Prostate gland (tissue), 2 donors: ENCODE results near the gene SCGN. TPM values are rescaled to one million over a fixed set of nuclear protein-coding genes. Genes with fewer than 3 reads are reported as not detected.

Experiments
- DNase-seq: peaks from one replicate; pipeline ENCODE4 v3.0.0-alpha.2; 2019; ENCODE audit warnings: low spot score
- H3K27ac ChIP-seq, 2 donors: fragments of 200-600 bp; sonication (generic); 2 replicates each; pipeline ENCODE4 v1.5.1; 2017 to 2019
- H3K27me3 ChIP-seq: fragments of 200-600 bp; sonication (generic); replicated peaks from 2 replicates; pipeline ENCODE4 v1.5.1; 2019; ENCODE audit not compliant: insufficient read depth
- H3K36me3 ChIP-seq, 2 donors: fragments of 200-600 bp; sonication (generic); 1 replicate in 1 of 2; 2 replicates in 1 of 2; pipeline versions ENCODE4 v1.5.1 to v1.8.1; 2017 to 2019
- H3K4me1 ChIP-seq: fragments of 200-600 bp; sonication (generic); replicated peaks from 2 replicates; pipeline ENCODE4 v1.5.1; 2019
- H3K4me3 ChIP-seq, 2 donors: fragments of 200-600 bp; sonication (generic); 2 replicates each; pipeline ENCODE4 v1.5.1; 2017 to 2019
- H3K9me3 ChIP-seq: fragments of 200-600 bp; sonication (generic); 2 replicates; pipeline ENCODE4 v1.5.1; 2017
- CTCF ChIP-seq, 4 experiments: fragments of 200-600 bp in 2 of 4; fragments of 450-650 bp in 2 of 4; sonication (generic) in 2 of 4; IDR thresholded peaks; 1 replicate in 3 of 4; 2 replicates in 1 of 4; pipeline ENCODE4 v1.5.1; 2016 to 2019; ENCODE audit warnings: antibody characterized with exemption in 4 of 4, mild to moderate bottlenecking in 2 of 4, moderate library complexity in 2 of 4
- POLR2A ChIP-seq: fragments of 450-650 bp; IDR thresholded peaks from one replicate; pipeline ENCODE4 v1.6.1; 2016; ENCODE audit warnings: antibody characterized with exemption, mild to moderate bottlenecking
- POLR2AphosphoS5 ChIP-seq: sonication (generic); formaldehyde crosslinking; IDR thresholded peaks from one replicate; pipeline ENCODE4 v1.6.1; 2017; ENCODE audit warnings: antibody characterized with exemption
- WGBS: methylation state at CpG from one replicate; pipeline ENCODE4 v1.1.5; 2018; 5-methylcytosine and 5-hydroxymethylcytosine counted together
- intact Hi-C: fragments of 100-400 bp; cut with DNase I; formaldehyde crosslinking; loops from one replicate; pipeline ENCODE4 v1.14.2; 2022
- total RNA-seq, 2 donors: library from RNA; depleted of rRNA; stranded (reverse); fragments of >200 nt; gene quantifications; one replicate each; pipeline ENCODE4 v1.1.0, GENCODE V29; 2016

The SCGN gene
- total RNA-seq, 2 donors from 2014 or later, result 2.6 TPM; not detected in 1

DNA sequence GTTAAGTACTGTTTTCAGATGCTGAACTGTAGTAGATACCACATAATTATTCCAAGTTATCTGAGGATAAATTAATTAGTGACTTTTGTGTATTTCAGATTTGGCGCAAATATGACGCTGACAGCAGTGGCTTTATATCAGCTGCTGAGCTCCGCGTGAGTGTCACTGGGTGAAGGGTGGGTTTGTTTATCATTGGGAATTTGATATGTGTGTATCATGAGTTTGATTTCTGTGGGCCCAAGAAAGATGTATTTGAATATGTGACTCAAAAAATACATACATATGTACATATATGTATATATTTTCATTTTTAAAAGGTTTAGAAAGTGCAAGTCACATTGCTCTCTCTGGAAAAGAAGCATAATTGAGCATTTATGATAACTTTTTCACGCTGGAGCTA is 17.4 kb downstream of the SCGN start:
- H3K27me3 ChIP-seq, result no peaks in the 10 kb centered on the region
- no peak for DNase-seq
- WGBS, result 76% methylated on average over 5 of the region's 5 CpGs
- H3K9me3 ChIP-seq, result no peaks in the 10 kb centered on the region
- intact Hi-C loops, result no loop called here
- TF ChIP-seq CTCF (IDR thresholded peaks at IDR 0.05) (no peak), POLR2A (no peak), POLR2AphosphoS5 (no peak)
- H3K4me3 ChIP-seq, result no peak overlapping the region
- H3K27ac ChIP-seq, result no peak overlapping the region
- no peaks in the 10 kb centered on the region for H3K4me1 ChIP-seq
- no peaks in the 10 kb centered on the region for H3K36me3 ChIP-seq

GRCh38 chr6:25670208-25670607 is 18.2 kb downstream of the SCGN start:
- DNase-seq, result no peak
- H3K27me3 ChIP-seq, result no peaks in the 10 kb centered on the region
- TF ChIP-seq POLR2A (no peak), CTCF (IDR thresholded peaks at IDR 0.05) (no peak), POLR2AphosphoS5 (no peak)

GRCh38 chr6:25670793-25671513 is 18.9 kb downstream of the SCGN start:
- Histone ChIP-seq H3K36me3 (no peaks in the 10 kb centered on the region), H3K27ac (no peak overlapping the region), H3K27me3 (no peaks in the 10 kb centered on the region), H3K4me3 (no peak overlapping the region), H3K4me1 (no peaks in the 10 kb centered on the region), H3K9me3 (no peaks in the 10 kb centered on the region)
- 54% methylated on average over 7 of the region's 7 CpGs for WGBS
- no peak for TF ChIP-seq POLR2AphosphoS5
- no peak for TF ChIP-seq POLR2A
- TF ChIP-seq CTCF (IDR thresholded peaks at IDR 0.05), result no peak
- intact Hi-C loops, result no loop called here
- no peak for DNase-seq

More at GRCh38 chr6:25670208-25670607, 18.2 kb downstream of the SCGN start:
- Histone ChIP-seq H3K36me3 (no peaks in the 10 kb centered on the region), H3K27ac (no peak overlapping the region), H3K4me3 (no peak overlapping the region), H3K9me3 (no peaks in the 10 kb centered on the region), H3K4me1 (no peaks in the 10 kb centered on the region)
- WGBS, result 51% methylated on average over 1 of the region's 1 CpG
- intact Hi-C loops, result no loop called here

DNA sequence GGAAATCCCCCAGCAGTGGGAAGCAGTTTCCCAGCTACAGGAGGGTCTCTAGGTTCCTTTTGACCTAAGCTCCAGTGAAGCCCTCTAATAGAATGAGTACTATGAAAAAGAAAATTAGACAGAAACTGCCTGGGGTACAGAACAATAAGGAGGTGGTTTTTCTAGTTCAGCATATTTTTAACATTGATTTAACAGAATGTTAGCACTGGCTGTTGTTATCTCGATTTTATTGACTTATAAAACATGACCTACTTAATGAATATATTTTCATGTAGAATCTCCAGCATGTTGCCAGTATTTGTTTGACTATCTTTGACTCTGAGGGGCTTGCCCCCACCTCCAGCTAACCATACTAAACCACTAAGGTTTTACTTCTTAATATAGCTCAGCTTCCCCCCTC is 19.6 kb downstream of the SCGN start:
- no peak overlapping the region for H3K27ac ChIP-seq
- DNase-seq, result no peak
- H3K9me3 ChIP-seq, result no peaks in the 10 kb centered on the region
- no peaks in the 10 kb centered on the region for H3K4me1 ChIP-seq
- intact Hi-C loops, result no loop called here
- TF ChIP-seq POLR2AphosphoS5 (no peak), POLR2A (no peak), CTCF (IDR thresholded peaks at IDR 0.05) (no peak)
- no peak overlapping the region for H3K4me3 ChIP-seq
- H3K36me3 ChIP-seq, result no peaks in the 10 kb centered on the region
- H3K27me3 ChIP-seq, result no peaks in the 10 kb centered on the region
- WGBS, result 9% methylated on average over 1 of the region's 1 CpG

DNA sequence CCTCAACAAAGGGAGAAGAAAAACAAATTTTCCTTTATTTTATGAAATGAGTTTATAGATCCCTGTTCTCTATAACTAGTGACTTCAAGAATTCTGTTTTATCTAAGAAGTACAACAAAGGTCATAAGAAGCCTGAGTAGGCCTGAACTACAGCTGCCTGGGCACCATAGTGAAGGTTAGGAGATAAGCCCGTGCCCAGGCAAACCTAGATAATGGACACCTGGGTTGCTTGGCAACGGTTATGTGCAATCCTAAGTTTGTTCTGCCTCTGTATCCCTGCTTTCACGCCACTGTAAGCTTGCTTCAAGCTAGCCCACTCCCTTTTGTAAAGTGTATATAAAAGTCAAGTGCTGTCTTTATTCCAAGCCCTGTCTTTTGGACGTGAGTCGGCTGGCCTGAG is 23.2 kb downstream of the SCGN start:
- intact Hi-C loops, result no loop called here
- 60% methylated on average over 5 of the region's 5 CpGs for WGBS
- Histone ChIP-seq H3K27ac (no peak overlapping the region), H3K27me3 (no peaks in the 10 kb centered on the region), H3K4me3 (no peak overlapping the region), H3K36me3 (no peaks in the 10 kb centered on the region), H3K4me1 (no peaks in the 10 kb centered on the region), H3K9me3 (no peaks in the 10 kb centered on the region)
- no peak for TF ChIP-seq CTCF (IDR thresholded peaks at IDR 0.05)
- TF ChIP-seq POLR2A, result no peak
- TF ChIP-seq POLR2AphosphoS5, result no peak
- DNase-seq, result no peak
